Right lobe of liver (tissue), 4 donors: ENCODE results near the gene FAM219B.

ENCODE experiments used
- POLR2A ChIP-seq: fragments of 450-650 bp; IDR thresholded peaks from one replicate; pipeline ENCODE4 v1.6.1; 2017; ENCODE audit warnings: antibody characterized with exemption, mild to moderate bottlenecking
- TF ChIP-seq, protein P1 (sequence below), 4 donors: fragments of 200-600 bp in 3 of 4; fragments of 450-650 bp in 1 of 4; IDR thresholded peaks; one replicate each; pipeline versions ENCODE4 v1.5.1 to v1.8.0; 2016 to 2022; ENCODE audit warnings: antibody characterized with exemption in 4 of 4, mild to moderate bottlenecking in 2 of 4
- donor health status: DM: no; HTN: no; CAD: no.
- donor health status: DM: no; HTN: no; CAD: no.
- donor health status: DM: no; HTN: yes; CAD: no.

DNA sequence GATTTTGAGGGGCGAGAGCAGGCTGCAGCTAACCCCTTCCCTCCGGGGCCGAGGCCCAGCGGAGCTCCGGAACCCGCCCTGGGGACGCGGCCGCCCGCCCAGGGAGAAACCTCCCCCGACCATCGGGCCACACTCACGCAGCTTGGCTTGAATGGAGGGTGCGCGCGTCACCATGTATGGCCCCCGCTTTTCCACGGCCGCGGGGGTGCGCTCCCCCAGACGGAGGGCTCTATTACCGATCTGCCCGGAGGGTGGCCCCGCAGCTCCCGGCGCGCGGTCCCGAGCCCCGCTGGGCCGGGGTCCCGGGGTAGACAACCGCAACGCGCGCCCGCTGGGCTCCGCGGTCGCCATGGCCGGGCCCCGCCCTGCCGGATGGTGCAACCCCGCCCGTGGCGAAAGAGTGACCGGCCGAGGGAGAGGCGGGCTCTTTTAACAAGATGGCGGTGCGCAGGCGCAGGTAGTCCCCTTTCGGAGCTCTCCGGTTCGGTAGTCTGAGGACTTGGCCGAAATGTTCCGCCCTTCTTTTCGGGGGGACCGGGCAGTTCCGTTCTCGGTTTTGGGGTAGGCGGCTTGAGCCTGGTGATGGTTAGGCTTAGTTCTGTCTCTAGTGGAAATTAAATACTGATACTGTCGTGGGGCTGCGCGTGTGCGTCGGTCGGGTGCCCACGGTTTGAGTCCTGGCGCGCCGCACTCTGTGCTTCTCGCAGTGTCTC, at the start of gene FAM219B:
- TF ChIP-seq, protein P1, sequence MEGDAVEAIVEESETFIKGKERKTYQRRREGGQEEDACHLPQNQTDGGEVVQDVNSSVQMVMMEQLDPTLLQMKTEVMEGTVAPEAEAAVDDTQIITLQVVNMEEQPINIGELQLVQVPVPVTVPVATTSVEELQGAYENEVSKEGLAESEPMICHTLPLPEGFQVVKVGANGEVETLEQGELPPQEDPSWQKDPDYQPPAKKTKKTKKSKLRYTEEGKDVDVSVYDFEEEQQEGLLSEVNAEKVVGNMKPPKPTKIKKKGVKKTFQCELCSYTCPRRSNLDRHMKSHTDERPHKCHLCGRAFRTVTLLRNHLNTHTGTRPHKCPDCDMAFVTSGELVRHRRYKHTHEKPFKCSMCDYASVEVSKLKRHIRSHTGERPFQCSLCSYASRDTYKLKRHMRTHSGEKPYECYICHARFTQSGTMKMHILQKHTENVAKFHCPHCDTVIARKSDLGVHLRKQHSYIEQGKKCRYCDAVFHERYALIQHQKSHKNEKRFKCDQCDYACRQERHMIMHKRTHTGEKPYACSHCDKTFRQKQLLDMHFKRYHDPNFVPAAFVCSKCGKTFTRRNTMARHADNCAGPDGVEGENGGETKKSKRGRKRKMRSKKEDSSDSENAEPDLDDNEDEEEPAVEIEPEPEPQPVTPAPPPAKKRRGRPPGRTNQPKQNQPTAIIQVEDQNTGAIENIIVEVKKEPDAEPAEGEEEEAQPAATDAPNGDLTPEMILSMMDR (IDR thresholded peaks at IDR 0.05) = no peak
- peak; percentile 77 for TF ChIP-seq POLR2A
